Activated T-helper 1 cell treated with anti-CD3 and anti-CD28 coated beads, Interleukin-12 subunit alpha, Interleukin-12 subunit beta, Interleukin-2, Interleukin-4 antibody, amounts not matched to agents 30 ng/mL and 10 ng/mL and 1 ng/mL, durations not matched to agents 14 hours and 24 hours and 36 hours (primary cell): Measurements from ENCODE around the gene TMEM44. TPM values are rescaled to one million over a fixed set of nuclear protein-coding genes. Genes with fewer than 3 reads are reported as not detected.
"Not testable (repeated sequence)": the region's sequence is repeated elsewhere in the genome, so short reads cannot be mapped to it uniquely, and the experiment has no call there.

ENCODE experiments used
- DNase-seq: peaks from one replicate; pipeline ENCODE4 v3.0.0; 2021; ENCODE audit warnings: low spot score
- H3K27ac Mint-ChIP-seq: one replicate; pipeline ENCODE4 v1.8.0; 2021; ENCODE audit warnings: mild to moderate bottlenecking, mixed read lengths
- H3K27me3 Mint-ChIP-seq: one replicate; pipeline ENCODE4 v1.8.0; 2022; ENCODE audit warnings: mild to moderate bottlenecking, moderate library complexity, mixed read lengths; ENCODE audit not compliant: insufficient read depth
- H3K36me3 Mint-ChIP-seq: one replicate; pipeline ENCODE4 v1.8.0; 2021; ENCODE audit warnings: low read depth, mixed read lengths
- H3K4me1 Mint-ChIP-seq: one replicate; pipeline ENCODE4 v1.8.0; 2021; ENCODE audit warnings: low read depth, mixed read lengths
- H3K4me3 Mint-ChIP-seq: one replicate; pipeline ENCODE4 v1.8.0; 2021; ENCODE audit warnings: mild to moderate bottlenecking, moderate library complexity, mixed read lengths
- H3K9me3 Mint-ChIP-seq: one replicate; pipeline ENCODE4 v1.8.0; 2021; ENCODE audit warnings: mixed read lengths
- intact Hi-C: fragments of 100-400 bp; cut with micrococcal nuclease; formaldehyde crosslinking; loops from one replicate; pipeline ENCODE4 v1.15.1; 2024
- total RNA-seq: library from RNA; stranded (reverse); gene quantifications from 2 replicates; pipeline ENCODE4 v1.2.3, GENCODE V29; 2022

The TMEM44 gene
- total RNA-seq, 1 donor from 2014 or later = 2.1 TPM

DNA sequence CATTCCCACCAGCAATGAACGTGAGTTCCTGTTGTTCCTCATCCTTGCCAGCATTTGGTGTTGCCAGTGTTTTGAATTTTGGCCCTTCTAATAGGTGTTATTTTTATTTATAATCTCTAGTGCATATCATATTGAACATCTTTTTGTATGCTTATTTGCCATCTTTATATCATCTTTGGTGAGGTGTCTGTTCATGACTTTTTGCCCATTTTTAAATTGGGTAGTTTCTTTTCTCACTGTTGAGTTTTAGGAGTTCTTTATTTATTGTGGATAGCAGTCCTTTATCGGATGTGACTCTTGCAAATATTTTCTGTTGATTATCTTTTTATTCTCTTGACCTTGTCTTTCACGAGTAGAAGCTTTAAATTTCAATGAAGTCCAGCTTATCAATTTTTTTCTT is 86.2 kb downstream of the TMEM44 start:
- Mint-ChIP-seq H3K4me1 (no peaks in the 10 kb centered on the region), H3K27ac (no peak overlapping the region), H3K36me3 (no peaks in the 10 kb centered on the region), H3K9me3 (peaks cover 7% of the 10 kb centered on the region), H3K4me3 (no peak overlapping the region), H3K27me3 (no peaks in the 10 kb centered on the region)
- no peak for DNase-seq
- intact Hi-C loops = no loop called here

DNA sequence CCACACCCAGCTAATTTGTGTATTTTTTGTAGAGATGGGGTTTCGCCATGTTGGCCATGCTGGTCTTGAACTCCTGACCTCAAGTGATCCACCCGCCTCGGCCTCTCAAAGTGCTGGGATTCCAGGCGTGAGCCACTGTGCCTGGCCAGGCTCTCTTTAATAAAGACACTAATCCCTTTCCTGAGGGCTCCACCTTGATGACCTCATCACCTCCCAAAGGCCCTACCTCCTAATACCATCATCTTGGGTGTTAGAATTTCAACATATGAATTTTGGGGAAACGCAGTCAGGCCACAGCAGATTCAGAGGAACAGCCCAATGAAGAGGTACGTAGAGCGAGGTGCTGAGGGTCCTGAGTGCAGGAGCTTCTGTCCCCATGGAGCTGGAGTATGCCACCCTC is 87.7 kb downstream of the TMEM44 start:
- H3K36me3 Mint-ChIP-seq, H3K27ac Mint-ChIP-seq, H3K4me3 Mint-ChIP-seq, DNase-seq, intact Hi-C loops, H3K27me3 Mint-ChIP-seq, H3K9me3 Mint-ChIP-seq, H3K4me1 Mint-ChIP-seq: not testable (repeated sequence)

DNA sequence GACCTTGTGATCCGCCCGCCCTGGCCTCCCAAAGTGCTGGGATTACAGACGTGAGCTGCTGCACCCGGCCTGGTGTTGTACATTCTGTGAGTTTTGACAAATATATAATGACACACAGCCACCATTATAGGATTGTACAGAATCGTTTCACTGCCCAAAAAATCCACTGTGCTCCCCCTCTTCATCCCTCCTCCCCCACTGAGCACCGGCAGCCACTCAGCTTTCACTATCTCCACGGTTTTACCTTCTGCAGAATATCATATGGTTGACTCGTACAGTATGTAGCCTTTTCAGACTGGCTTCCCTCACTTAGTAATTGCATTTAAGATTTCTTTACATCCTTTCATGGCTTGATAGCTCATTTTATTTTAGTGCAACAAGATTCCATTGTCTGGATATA is 89.7 kb downstream of the TMEM44 start:
- H3K9me3 Mint-ChIP-seq = peaks cover 7% of the 10 kb centered on the region
- intact Hi-C loops = no loop called here
- no peaks in the 10 kb centered on the region for H3K27me3 Mint-ChIP-seq
- H3K4me3 Mint-ChIP-seq = no peak overlapping the region
- peaks cover 7% of the 10 kb centered on the region for H3K4me1 Mint-ChIP-seq
- H3K27ac Mint-ChIP-seq = no peak overlapping the region
- peaks cover 2% of the 10 kb centered on the region for H3K36me3 Mint-ChIP-seq
- DNase-seq = no peak

DNA sequence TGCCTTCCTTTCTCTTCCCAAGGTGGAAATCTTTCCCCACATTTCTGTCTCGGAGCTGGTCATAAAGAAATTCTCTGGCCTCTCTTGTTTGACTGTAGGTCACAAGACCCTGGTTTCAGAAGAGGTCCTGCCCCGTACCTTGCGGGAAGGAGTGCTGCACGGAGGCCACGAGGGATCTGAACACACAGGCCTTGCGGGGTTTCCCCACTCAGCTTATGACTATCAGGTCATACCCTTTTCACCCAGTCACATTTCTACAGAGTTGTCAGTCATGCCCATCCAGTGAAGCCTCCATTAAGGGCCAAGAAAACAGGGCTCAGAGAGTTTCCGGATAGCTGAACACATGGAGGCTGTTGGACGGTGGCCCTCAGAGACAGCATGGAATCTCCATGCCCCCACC is 91.7 kb downstream of the TMEM44 start:
- intact Hi-C loops = no loop called here
- H3K27ac Mint-ChIP-seq = peak overlapping the region; percentile 36
- no peak overlapping the region for H3K4me3 Mint-ChIP-seq
- H3K4me1 Mint-ChIP-seq = peaks cover 7% of the 10 kb centered on the region
- no peaks in the 10 kb centered on the region for H3K9me3 Mint-ChIP-seq
- H3K36me3 Mint-ChIP-seq = peaks cover 2% of the 10 kb centered on the region
- H3K27me3 Mint-ChIP-seq = no peaks in the 10 kb centered on the region
- DNase-seq = no peak

DNA sequence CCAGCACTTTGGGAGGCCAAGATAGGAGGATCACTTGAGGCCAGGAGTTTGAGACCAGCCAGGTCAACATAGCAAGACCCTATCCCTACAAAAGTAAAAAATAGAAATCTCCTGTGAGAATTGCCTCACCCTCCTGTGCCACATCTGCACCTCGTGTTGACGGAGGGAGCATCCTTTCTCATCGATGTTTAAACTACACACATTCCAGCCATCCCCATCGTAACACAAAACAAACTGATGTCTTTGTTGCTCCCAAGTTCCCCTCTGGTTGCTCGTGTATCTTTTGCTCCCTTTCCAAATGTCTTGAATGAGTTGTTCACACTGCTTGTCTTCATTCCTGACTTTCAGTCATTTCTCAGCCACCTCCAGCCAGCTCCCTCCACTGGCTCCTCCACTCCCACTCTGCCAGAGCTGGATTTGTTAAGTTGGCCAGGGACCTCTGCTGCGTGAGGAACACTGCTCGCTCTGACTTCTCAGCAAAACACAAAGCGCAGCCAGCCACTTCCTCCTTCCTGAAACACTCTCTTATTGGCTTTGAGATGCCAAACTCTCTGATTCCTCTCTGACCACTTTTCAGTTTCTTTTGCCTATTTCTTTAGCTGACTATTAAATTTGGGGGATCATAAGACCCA is 92.8 kb downstream of the TMEM44 start:
- peaks cover 7% of the 10 kb centered on the region for H3K4me1 Mint-ChIP-seq
- DNase-seq = no peak
- H3K9me3 Mint-ChIP-seq = no peaks in the 10 kb centered on the region
- H3K4me3 Mint-ChIP-seq = no peak overlapping the region
- intact Hi-C loops = no loop called here
- H3K36me3 Mint-ChIP-seq = peaks cover 2% of the 10 kb centered on the region
- peak overlapping the region; percentile 19 for H3K27ac Mint-ChIP-seq
- H3K27me3 Mint-ChIP-seq = peaks cover 2% of the 10 kb centered on the region

DNA sequence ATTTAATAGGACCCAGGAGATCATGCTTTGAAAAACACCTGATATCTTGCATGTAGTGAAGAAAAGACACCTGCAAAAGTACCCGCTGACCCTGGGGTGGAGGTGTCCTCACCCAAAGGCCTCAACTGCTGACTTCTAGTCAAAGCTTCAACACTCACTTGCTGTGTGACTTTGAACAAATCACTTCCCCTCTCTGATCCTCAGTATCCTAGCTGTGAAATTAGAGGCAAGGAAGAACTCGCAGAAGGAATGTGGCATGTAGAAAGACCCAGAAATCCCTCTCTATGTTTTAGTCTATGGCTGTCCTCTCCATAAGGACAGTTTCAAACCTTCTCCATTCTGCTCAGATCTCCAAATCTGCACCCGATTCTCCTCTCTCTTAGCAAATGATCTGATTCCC is 93.7 kb downstream of the TMEM44 start:
- DNase-seq = no peak
- Mint-ChIP-seq H3K36me3 (peaks cover 2% of the 10 kb centered on the region), H3K4me3 (no peak overlapping the region), H3K4me1 (peaks cover 7% of the 10 kb centered on the region), H3K9me3 (peaks cover 8% of the 10 kb centered on the region), H3K27me3 (peaks cover 4% of the 10 kb centered on the region), H3K27ac (no peak overlapping the region)
- intact Hi-C loops = no loop called here

DNA sequence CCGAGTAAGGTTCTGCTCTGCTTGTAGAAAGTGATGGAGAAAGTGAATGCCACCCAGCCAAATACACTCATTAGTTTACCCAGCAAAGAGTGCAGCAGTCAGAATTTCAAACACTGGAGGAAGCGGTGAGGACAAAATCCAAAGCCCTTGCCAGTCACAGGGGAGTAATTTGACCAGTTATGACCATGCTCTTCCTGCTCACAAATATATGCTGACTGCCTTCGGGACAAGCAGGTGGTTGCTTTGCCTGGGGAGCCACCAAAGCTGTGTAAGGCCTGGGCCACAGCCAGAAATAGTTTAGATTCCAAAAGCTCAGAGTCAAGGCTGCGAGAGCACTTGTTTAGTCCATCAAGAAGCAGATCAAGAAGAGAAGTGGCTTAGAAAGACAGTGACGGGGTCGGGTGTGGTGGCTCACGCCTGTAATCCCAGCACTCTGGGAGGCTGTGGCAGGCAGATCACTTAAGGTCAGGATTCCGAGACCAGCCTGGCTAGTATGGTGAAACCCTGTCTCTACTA is 95.4 kb downstream of the TMEM44 start:
- Mint-ChIP-seq H3K27ac (no peak overlapping the region), H3K4me1 (peaks cover 7% of the 10 kb centered on the region)

More for the DNA sequence above, 95.4 kb downstream of the TMEM44 start:
- no peak overlapping the region for H3K4me3 Mint-ChIP-seq
- peaks cover 21% of the 10 kb centered on the region for H3K9me3 Mint-ChIP-seq
- no peak for DNase-seq
- intact Hi-C loops = no loop called here
- H3K36me3 Mint-ChIP-seq = peaks cover 2% of the 10 kb centered on the region
- peaks cover 4% of the 10 kb centered on the region for H3K27me3 Mint-ChIP-seq

Other genes starting within 250 kb of the TMEM44 start
- gene GP5, start 234.2 kb downstream of the TMEM44 start, total RNA-seq = 0.27 and 0.31 TPM in 2 replicates
- 198 and 206 TPM in 2 replicates for gene ATP13A3, start 146.4 kb downstream of the TMEM44 start, total RNA-seq
- 65.1 and 66.3 TPM in 2 replicates for gene LSG1, start 38.8 kb upstream of the TMEM44 start, total RNA-seq
- gene FAM43A, start 52.5 kb upstream of the TMEM44 start, total RNA-seq = 13.0 and 13.1 TPM in 2 replicates